Activated T-cell treated with anti-CD3 and anti-CD28 coated beads for 4 hours (primary cell): ENCODE measurements around the gene NEURL2.
A peak's percentile ranks its signal among the peaks of the same experiment; 100 is the strongest.
"Not testable (repeated sequence)": the region's sequence is repeated elsewhere in the genome, so short reads cannot be mapped to it uniquely, and the experiment has no call there.

ENCODE experiments used
- DNase-seq: peaks from one replicate; pipeline ENCODE4 v3.0.0-alpha.2; 2020

NEURL2 gene

GRCh38 chr20:45919542-45920399, 28.8 kb upstream of the NEURL2 start:
- no peak for DNase-seq

- DNase-seq, result no peak
Observed at GRCh38 chr20:45918779-45919537, 27.9 kb upstream of the NEURL2 start.

GRCh38 chr20:45918182-45918737, 27.3 kb upstream of the NEURL2 start:
- no peak for DNase-seq

GRCh38 chr20:45917790-45918141, 26.8 kb upstream of the NEURL2 start:
- no peak for DNase-seq

GRCh38 chr20:45913116-45913515, 22.1 kb upstream of the NEURL2 start:
- no peak for DNase-seq

DNA sequence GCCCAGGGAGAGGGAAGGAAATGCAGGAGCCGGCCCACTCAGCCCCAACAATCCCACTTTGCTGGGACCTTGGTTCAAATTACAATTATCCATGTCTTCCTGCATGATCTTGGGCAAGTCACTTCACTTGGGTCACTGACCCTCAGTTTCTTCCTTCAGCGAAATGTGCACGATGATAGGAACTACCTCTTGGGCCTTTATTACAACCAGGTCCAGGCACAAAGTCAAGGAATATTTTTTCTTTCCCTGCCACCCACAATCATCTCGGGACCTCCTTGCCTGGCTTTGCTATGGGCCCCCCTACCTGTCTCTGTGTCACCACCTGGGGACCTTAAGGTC, 21.3 kb upstream of the NEURL2 start:
- DNase-seq, result no peak

- no peak for DNase-seq
Observed at GRCh38 chr20:45911486-45912343, 20.7 kb upstream of the NEURL2 start, which contains the start of gene PLTP. Gene PLTP (minus strand): TSS chr20:45912155. CDS start chr20:45911452, 703 bp downstream.

- DNase-seq, result peak; percentile 92
Observed at GRCh38 chr20:45910670-45911485, 19.9 kb upstream of the NEURL2 start.

GRCh38 chr20:45909817-45910669, 19.0 kb upstream of the NEURL2 start:
- DNase-seq, result no peak

DNA sequence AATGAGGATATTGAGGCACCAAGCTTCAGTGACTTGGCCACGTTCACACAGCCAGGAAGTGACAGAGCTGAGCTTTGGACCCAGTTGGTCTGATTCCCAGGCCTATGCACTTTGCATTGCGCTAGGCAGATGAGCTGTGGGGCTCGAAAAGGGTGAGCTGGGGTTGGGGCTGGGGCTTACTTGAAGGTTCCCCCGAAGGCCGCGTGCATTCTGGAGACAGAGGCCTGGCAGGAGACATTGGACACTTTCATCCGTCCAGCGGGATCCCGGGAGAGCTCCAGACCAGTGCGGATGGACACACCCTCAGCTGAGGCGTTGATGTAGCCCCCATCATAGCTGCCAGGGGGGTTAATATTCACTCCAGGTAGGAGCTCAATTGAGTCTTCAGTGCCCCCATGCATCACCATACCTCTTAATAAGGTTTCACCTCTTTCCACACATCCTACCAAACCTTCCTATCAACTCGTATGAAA, 18.4 kb upstream of the NEURL2 start:
- no peak for DNase-seq

DNA sequence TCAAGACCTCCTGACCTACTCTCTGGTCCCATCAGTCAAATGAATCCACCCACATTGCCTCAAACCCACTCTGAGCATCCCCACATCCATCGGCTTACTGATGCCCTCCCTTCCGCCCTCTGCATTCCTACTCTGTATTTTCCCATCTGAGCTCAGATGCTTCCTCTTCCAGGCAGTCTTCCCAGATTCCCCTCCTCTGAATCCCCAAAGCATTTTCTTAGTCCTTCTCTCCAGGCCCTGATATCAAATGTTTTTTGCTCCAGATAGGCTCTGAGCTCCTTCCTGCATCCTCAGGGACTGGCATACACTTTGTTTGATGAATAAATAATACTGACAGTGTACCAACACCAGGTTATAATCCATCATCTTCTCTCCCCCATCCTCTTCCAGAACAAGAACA, 17.1 kb upstream of the NEURL2 start:
- no peak for DNase-seq

- DNase-seq, result no peak
Observed at GRCh38 chr20:45907219-45907948, 16.4 kb upstream of the NEURL2 start.

DNA sequence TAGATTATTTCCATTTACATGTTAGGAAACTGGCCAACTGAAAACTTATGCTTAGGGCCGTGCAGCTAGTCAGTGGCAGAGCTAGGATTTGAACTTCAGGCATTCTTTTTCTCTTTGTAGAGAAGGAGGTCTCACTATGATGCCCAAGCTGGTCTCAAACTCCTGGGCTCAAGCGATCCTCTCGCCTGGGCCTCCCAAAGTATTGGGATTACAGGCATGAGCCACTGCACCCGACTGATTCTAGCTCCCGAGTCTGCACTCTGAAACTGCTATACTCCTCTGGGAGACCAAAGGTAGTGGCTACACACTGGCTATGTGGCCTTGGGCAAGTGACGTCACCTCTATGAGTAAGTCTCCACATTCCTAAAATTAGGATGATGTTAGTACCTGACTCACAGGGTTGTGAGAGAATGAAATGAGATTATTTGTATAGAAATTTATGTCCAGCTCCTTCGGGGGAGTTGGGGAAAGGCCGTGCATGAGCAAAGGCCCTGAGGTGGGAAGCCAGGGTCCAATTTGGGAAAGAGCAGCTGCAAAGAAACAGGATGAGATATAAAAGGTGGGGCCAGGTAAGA, 14.6 kb upstream of the NEURL2 start:
- DNase-seq, result no peak

DNA sequence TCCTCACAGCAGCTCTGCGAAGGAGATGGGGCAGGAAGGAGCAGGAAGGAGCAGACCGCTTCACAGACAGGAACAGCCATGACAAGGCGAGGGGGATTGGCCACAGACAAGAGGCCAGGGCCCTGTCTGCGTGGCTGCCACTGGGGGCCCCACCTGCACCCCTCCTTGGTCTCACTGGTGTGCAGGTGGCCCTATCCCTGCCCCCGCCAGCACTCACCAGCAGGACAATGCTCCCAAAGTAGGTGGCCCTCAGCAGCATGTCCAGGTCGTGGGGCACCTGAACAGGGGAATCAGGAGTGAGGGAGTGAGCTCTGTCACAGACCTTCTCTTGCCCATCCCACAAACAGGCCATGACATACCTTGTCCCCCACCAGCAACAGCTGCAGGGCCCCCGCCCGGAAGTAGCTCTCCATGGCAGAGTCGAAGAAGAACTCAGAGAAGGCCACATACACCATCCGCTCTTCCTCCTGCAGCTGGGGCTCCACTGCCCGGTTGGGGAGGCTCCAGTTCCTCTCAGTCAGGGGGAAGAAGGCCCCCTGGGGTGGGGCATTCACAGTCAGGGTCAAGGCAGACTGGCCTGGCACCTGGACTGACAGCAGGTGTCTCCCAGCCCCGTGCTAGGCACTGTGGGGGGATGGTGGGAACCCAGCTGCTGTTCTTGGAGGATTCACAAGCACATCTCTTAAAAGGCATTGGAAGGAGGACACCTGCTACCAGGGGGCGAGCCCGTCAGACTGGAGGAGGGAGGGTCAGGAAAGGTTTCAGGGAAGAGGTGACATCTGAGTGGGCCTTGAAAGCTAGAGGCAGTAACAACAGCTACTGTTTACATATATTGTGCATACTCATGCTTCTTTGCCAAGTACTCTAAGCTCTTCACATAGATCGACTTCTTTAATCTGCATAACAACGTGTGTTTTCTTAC, 13.8 kb upstream of the NEURL2 start:
- no peak for DNase-seq

GRCh38 chr20:45902199-45902701, 11.2 kb upstream of the NEURL2 start:
- no peak for DNase-seq

DNA sequence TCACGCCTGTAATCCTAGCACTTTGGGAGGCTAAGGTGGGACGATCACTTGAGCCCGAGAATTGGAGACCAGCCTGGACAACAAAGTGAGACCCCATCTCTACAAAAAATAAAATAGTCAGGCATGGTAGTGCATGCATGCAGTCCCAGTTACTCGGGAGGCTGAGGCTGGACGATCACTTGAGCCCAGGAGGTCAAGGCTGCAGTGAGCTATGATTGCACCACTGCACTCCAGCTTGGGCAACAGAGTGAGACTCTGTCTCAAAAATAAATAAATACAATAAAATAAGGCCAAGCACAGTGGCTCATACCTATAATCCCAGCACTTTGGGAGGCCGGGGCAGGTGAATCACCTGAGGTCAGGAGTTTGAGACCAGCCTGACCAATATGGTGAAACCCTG, 10.3 kb upstream of the NEURL2 start:
- not testable (repeated sequence) for DNase-seq

- no peak for DNase-seq
Observed at GRCh38 chr20:45899046-45899835, 8.2 kb upstream of the NEURL2 start.

- no peak for DNase-seq
Observed at GRCh38 chr20:45898285-45898684, 7.3 kb upstream of the NEURL2 start.
